ENCODE measurements around the gene SCART1. TPM values are rescaled to one million over a fixed set of nuclear protein-coding genes. Genes with fewer than 3 reads are reported as not detected.
"Not testable (repeated sequence)": the region's sequence is repeated elsewhere in the genome, so short reads cannot be mapped to it uniquely, and the experiment has no call there.

Gene SCART1
- total RNA-seq, 1 experiment from 2014 or later, result 1.1 TPM

DNA sequence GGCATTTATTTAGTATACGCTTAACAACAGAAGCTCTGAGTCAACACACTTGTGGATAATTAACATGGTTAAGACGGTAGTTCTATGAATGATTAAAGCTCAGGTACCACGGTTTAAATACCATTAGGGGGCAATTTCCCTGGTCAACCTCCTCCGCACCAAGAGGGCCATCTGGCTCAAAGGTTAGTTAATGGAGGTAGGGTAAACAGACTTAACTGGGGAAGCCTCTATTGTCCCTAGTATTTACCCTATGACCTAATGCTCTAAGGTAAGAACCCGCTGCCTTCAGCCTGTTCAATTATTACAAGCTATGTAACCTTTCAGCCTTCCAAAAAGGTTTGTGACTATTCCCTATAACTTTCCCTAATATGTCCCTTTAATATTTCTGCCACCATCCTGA is 64.8 kb downstream of the SCART1 start:
- H3K4me3 Mint-ChIP-seq; POLR2A ChIA-PET; H3K27ac Mint-ChIP-seq; CTCF ChIA-PET; H3K4me1 Mint-ChIP-seq; ATAC-seq; DNase-seq (ENCODE audit: low spot score); H3K27me3 Mint-ChIP-seq (ENCODE audit: low read depth): not testable (repeated sequence)
- Mint-ChIP-seq H3K9me3 (peaks cover 89% of the 10 kb centered on the region), H3K36me3 (peaks cover 61% of the 10 kb centered on the region)

Other genes starting within 250 kb of the SCART1 start
- 140 to 196 TPM (median 143 TPM) in 3 replicates for gene UTF1, start 223.7 kb upstream of the SCART1 start, total RNA-seq (2021)
- gene VENTX, start 216.1 kb upstream of the SCART1 start, total RNA-seq (2021), result 21.5 to 28.0 TPM (median 22.5 TPM) in 3 replicates
- gene ADAM8, start 177.1 kb upstream of the SCART1 start, total RNA-seq (2021), result 7.2 to 9.5 TPM (median 7.2 TPM) in 3 replicates
- gene TUBGCP2, start 145.1 kb upstream of the SCART1 start, total RNA-seq (2021), result 53.2 to 62.5 TPM (median 53.8 TPM) in 3 replicates
- 69.6 to 86.4 TPM (median 73.2 TPM) in 3 replicates for gene ZNF511, start 145.0 kb upstream of the SCART1 start, total RNA-seq (2021)
- gene CALY, start 117.0 kb upstream of the SCART1 start, total RNA-seq (2021), result 0.63 to 1.8 TPM (median 1.4 TPM) in 3 replicates
- gene PRAP1, start 106.6 kb upstream of the SCART1 start, total RNA-seq (2021), result 0.31 to 0.48 TPM in 2 of 3 replicates, not detected in the other
- gene FUOM, start 95.9 kb upstream of the SCART1 start, total RNA-seq (2021), result 31.3 to 40.5 TPM (median 33.8 TPM) in 3 replicates
- gene ECHS1, start 80.6 kb upstream of the SCART1 start, total RNA-seq (2021), result 84.1 to 91.8 TPM (median 88.8 TPM) in 3 replicates
- 3.6 to 5.6 TPM (median 5.2 TPM) in 3 replicates for gene PAOX, start 74.7 kb upstream of the SCART1 start, total RNA-seq (2021)
- 51.8 to 63.0 TPM (median 53.0 TPM) in 3 replicates for gene MTG1, start 59.8 kb upstream of the SCART1 start, total RNA-seq (2021)
- gene SPRN, start 29.3 kb upstream of the SCART1 start, total RNA-seq (2021), result 0.27 to 0.59 TPM (median 0.32 TPM) in 3 replicates
- gene CYP2E1, start 73.4 kb downstream of the SCART1 start, total RNA-seq (2021), result 1.0 to 2.6 TPM (median 1.3 TPM) in 3 replicates
- not detected in 3 replicates for gene SYCE1, start 111.6 kb downstream of the SCART1 start, total RNA-seq (2021)
- not detected in 3 replicates for gene FRG2B, start 172.8 kb downstream of the SCART1 start, total RNA-seq (2021)